Stimulated activated naive CD4-positive, alpha-beta T cell treated with Interleukin-2 at 50 U/mL for 16 hours (primary cell): ENCODE data around the gene ADARB2.

Experiments
- DNase-seq: peaks from one replicate; lab custom pipeline; 2025; lab: John Stamatoyannopoulos, UW

ADARB2 gene

GRCh38 chr10:1320739-1321320, 416.5 kb downstream of the ADARB2 start:
- no peak for DNase-seq

GRCh38 chr10:1316809-1317143, 420.5 kb downstream of the ADARB2 start:
- no peak for DNase-seq

- no peak for DNase-seq
Measured at GRCh38 chr10:1316121-1316808, 421.1 kb downstream of the ADARB2 start.

GRCh38 chr10:1315178-1315577, 422.1 kb downstream of the ADARB2 start:
- DNase-seq: no peak

GRCh38 chr10:1311726-1312125, 425.6 kb downstream of the ADARB2 start:
- DNase-seq: no peak

- DNase-seq: no peak
Measured at GRCh38 chr10:1310271-1310789, 427.0 kb downstream of the ADARB2 start.

- DNase-seq: no peak
Measured at GRCh38 chr10:1309617-1310270, 427.6 kb downstream of the ADARB2 start.

GRCh38 chr10:1308962-1309616, 428.2 kb downstream of the ADARB2 start:
- DNase-seq: no peak

- no peak for DNase-seq
Measured at GRCh38 chr10:1308173-1308961, 429.0 kb downstream of the ADARB2 start.

GRCh38 chr10:1301143-1301542, 436.2 kb downstream of the ADARB2 start:
- no peak for DNase-seq

- DNase-seq: no peak
Measured at GRCh38 chr10:1300218-1300617, 437.1 kb downstream of the ADARB2 start.

- no peak for DNase-seq
Measured at GRCh38 chr10:1299041-1299726, 438.1 kb downstream of the ADARB2 start.

GRCh38 chr10:1297566-1298301, 439.6 kb downstream of the ADARB2 start:
- DNase-seq: no peak

- DNase-seq: no peak
Measured at GRCh38 chr10:1295756-1296480, 441.4 kb downstream of the ADARB2 start.

- no peak for DNase-seq
Measured at GRCh38 chr10:1294748-1295147, 442.6 kb downstream of the ADARB2 start.

- DNase-seq: no peak
Measured at GRCh38 chr10:1293636-1294435, 443.5 kb downstream of the ADARB2 start.

GRCh38 chr10:1293157-1293556, 444.2 kb downstream of the ADARB2 start:
- no peak for DNase-seq

- no peak for DNase-seq
Measured at GRCh38 chr10:1292611-1293031, 444.7 kb downstream of the ADARB2 start.
